ENCODE results near the gene SLC7A5. TPM values are rescaled to one million over a fixed set of nuclear protein-coding genes. Genes with fewer than 3 reads are reported as not detected.
A peak's percentile ranks its signal among the peaks of the same experiment; 100 is the strongest.
"Not testable (repeated sequence)": the region's sequence is repeated elsewhere in the genome, so short reads cannot be mapped to it uniquely, and the experiment has no call there.

Gene SLC7A5
- total and polyA plus RNA-seq, 2 of the 13 experiments (the other 11 are each of a cell fraction or from before 2014, with no cell fraction given): 79.6 to 155 TPM

GRCh38 chr16:87861300-87862099 is 7.8 kb downstream of the SLC7A5 start (continued):
- TF ChIP-seq, protein P1, sequence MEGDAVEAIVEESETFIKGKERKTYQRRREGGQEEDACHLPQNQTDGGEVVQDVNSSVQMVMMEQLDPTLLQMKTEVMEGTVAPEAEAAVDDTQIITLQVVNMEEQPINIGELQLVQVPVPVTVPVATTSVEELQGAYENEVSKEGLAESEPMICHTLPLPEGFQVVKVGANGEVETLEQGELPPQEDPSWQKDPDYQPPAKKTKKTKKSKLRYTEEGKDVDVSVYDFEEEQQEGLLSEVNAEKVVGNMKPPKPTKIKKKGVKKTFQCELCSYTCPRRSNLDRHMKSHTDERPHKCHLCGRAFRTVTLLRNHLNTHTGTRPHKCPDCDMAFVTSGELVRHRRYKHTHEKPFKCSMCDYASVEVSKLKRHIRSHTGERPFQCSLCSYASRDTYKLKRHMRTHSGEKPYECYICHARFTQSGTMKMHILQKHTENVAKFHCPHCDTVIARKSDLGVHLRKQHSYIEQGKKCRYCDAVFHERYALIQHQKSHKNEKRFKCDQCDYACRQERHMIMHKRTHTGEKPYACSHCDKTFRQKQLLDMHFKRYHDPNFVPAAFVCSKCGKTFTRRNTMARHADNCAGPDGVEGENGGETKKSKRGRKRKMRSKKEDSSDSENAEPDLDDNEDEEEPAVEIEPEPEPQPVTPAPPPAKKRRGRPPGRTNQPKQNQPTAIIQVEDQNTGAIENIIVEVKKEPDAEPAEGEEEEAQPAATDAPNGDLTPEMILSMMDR (CRISPR knock-in tag; IDR thresholded peaks at IDR 0.05): peak; percentile 29; the same call in 1 of the 2 replicates
- TF ChIP-seq NCOR1 (IDR thresholded peaks at IDR 0.05; ENCODE audit: borderline replicate concordance, low read length) (peak; percentile 77; the same call in 1 of the 2 replicates), ARID5B (CRISPR knock-in tag; IDR thresholded peaks at IDR 0.05) (peak; percentile 92), CBFB (CRISPR knock-in tag; IDR thresholded peaks at IDR 0.05) (peak; percentile 61; the same call in 1 of the 2 replicates), HMG20A (CRISPR knock-in tag; IDR thresholded peaks at IDR 0.05; ENCODE audit: borderline replicate concordance) (peak; percentile 83), TFE3 (CRISPR knock-in tag; IDR thresholded peaks at IDR 0.05) (peak; percentile 99), THRA (CRISPR knock-in tag; IDR thresholded peaks at IDR 0.05; ENCODE audit: borderline replicate concordance) (peak; percentile 94), ARNT2 (CRISPR knock-in tag; IDR thresholded peaks at IDR 0.05; ENCODE audit: low read depth) (peak; percentile 65; the same call in 1 of the 2 replicates), TGIF2 (CRISPR knock-in tag; IDR thresholded peaks at IDR 0.05) (peak; percentile 73), FOXA1 (CRISPR knock-in tag; IDR thresholded peaks at IDR 0.05) (peak; percentile 48; the same call in 1 of the 2 replicates), ZSCAN25 (CRISPR knock-in tag; IDR thresholded peaks at IDR 0.05) (peak; percentile 62), KDM1A (CRISPR knock-in tag; IDR thresholded peaks at IDR 0.05) (peak; percentile 74; the same call in 1 of the 2 replicates), MAZ (CRISPR knock-in tag; IDR thresholded peaks at IDR 0.05; ENCODE audit: low read depth) (0 out of 2 replicates have a peak, but pooled peaks have one; percentile 52), HDAC2 (CRISPR knock-in tag; IDR thresholded peaks at IDR 0.05) (peak; percentile 88; the same call in 1 of the 2 replicates)
- TF ChIP-seq FOXA1 (IDR thresholded peaks at IDR 0.05); MAZ (IDR thresholded peaks at IDR 0.05; ENCODE audit: borderline replicate concordance, low read depth, low read length): not testable (repeated sequence)
